ENCODE measurements around the gene SHISA8.
A peak's percentile ranks its signal among the peaks of the same experiment; 100 is the strongest.

SHISA8 gene

DNA sequence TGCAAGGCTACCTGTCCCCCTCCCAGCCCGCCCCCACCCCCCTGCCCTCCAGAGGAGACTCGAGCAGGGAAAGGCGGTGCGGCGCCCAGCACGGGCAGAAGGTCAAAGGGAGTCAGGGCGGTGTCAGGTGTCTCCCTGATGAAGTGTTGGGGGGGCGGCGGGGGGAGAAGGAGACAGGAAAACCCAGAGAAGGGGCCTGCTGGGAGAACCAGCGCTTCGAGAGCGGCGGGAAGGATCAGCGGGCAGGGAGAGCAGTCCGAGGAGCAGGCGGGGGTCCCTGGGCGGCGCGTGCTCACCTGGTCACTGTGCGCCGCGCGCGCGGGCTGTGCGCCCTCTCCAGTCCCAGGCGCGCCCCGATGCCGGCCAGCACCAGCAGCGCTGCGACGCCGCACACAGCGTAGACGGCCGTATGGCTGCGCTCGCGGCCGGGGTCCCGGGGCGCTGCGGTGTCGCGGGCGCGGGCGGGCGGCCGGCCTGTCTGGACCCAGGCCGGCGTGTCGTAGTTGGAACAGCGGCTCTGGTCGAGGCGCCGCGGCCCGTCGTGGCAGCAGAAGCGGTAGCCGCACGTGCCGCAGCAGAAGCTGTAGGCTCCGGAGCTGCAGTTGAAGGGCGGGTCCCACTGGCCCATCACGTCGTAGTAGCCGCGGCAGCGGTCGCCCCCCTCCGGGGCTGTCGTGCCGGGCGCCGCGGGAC lies 886 bp downstream of the SHISA8 start:
- no peak for DNase-seq

DNA sequence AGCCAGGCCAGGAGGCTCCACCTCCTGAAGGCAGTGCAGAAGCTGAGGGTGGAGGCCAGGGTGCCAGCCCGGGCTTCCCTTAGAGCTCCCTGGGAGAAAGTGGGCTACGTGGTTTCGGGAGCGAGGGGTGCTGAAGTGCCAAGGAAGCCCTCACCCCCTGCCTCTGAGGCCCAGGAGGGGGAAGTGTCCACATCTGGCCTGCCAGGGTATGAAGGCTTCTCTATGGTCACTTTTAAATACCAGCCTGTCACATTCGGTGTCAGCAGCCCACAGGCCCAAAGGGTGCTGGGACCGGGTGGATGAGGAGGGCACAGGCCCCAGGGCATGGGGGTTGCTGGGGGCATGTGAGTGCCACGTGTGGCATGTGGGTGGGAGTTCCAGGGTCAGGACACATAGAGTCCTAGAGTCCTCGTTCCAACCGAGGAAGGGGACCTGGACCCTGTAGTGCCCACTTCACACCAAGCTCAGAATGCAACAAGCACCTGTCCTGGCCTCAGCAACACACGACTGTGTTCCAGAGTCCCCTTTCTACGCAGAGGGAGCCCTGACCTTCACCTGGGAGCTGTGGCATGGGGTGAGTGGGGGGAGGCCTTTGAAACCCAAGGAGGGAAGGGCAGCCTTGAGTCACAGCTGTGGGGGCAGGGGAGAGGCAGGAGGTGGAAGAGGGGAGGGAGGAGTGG lies 1.7 kb downstream of the SHISA8 start:
- DNase-seq = no peak

DNA sequence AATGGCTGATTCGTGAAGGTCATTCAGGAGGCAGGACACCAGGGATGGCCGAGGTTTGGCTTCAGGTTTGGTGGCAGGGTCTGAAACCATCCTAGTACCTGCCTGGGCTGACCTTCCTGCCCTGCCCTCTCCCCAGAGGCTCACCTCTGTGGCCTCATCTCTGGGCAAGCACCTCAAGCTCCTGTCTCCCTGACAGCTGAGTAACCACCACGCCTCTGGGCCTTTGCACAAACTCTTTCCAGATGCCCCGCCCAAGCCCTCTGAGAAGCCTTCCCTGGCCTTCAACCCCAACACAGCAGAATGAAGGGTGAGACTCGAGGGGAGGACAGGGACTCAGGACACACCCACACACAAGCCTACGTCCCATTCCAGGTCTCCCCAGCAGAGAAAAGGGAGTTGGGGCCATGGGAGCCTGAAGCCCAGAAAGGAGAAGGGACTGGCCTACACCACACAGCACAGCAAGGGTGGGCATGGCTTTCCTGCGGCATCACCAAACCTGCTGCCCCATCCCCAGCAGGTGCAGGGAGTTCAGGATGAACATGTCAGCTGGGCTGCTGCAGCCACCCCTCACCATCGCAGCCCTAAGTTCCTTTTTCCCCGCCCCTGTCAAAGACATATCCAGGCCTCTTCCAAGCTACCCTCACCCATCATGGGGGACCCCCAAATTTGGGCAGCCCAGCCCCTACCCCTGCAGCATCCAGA lies 2.4 kb downstream of the SHISA8 start:
- DNase-seq = no peak

GRCh38 chr22:41911001-41911611 lies 3.8 kb downstream of the SHISA8 start:
- DNase-seq = peak; percentile 38

GRCh38 chr22:41910050-41911000 lies 4.5 kb downstream of the SHISA8 start:
- DNase-seq = peak; percentile 46

- DNase-seq = no peak
Measured at GRCh38 chr22:41909310-41910049, 5.4 kb downstream of the SHISA8 start.

DNA sequence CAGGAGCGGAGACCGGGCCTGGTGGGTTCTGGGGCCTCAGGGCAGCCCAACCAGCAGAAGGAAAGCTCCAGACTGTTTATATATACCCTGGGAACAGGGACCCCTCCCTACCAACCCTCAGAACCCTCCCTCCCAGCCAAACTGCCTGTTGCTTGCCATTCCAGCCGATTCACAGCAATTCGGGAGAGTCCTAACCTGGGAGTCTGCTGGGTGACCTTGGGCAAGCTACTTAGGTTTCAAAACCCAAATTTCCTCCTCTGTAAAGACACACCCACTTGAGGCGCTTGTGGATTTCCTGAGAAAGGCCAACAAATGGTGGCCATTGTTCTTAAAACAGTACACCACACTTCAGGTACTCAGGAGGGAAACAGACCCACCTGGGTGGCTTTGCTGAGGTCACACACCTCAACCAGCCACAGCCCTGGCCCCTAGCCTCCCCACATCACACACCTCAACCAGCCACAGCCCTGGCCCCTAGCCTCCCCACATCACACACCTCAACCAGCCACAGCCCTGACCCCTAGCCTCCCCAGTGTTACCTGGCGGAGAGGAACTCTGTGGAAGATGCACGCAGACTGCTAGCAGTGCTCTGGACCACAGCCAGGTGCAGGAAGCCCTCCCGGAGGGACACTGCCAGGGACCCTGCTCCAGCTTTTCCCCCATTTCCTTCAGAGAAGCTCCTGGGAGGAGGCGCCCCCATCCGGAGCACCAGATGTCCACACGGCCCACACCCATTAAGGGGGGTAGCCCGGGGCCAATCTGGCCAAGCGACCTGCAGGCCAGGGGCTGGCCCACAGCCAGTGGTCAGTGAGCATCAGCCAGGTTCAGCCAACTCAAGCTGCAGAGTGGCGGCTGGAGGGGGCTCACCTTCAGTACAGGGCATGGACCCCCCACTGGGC lies 6.2 kb downstream of the SHISA8 start:
- no peak for DNase-seq

DNA sequence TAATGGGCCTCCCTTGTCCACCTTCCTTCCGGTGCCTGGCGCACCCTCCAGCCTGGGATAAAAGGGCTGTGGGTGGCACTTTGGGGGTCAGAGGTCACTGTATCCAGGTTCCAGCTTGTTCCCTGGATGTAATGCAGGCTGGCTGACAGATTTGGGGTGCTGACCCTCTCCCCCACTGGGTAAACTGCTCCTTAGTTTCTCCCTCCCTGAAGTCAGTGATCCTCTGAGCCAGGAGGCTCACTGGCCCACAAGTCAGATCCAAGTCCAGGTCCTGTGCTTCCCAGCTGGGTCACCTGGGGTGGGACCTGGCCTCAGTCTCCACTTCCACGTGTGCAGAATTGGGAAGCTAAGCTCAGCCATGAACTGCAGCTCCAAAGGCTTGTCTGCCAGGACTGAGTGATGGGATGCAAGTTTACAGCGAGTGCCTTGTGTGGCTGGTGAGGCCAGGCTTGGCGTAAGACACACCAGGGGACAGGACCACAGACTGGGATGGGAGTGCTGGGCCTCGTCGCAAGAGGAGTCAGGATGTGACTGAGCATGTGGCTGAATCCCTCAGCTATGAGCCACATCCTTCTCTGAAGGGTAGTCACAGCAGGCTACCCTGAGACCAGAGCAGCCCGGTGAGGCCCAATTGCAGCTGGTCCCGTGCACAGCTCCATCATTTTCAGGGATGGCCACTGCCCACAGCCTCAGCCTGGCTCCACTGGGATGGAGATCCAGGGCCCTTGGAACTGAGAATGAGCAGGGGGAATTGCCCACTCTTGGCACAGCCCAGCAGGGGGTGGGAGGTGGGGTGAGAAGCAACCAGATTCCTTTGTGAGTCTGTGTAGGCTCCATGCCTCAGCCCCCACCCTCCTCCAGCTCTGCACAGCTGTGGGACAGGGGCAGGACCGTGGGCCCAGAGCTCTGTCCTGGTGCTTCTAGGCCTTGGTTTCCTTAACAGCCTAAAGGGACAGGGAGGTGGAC lies 7.2 kb downstream of the SHISA8 start:
- DNase-seq = no peak

- no peak for DNase-seq
Measured at GRCh38 chr22:41906822-41907221, 8.1 kb downstream of the SHISA8 start.

GRCh38 chr22:41905411-41906202 lies 9.3 kb downstream of the SHISA8 start:
- DNase-seq = no peak

DNA sequence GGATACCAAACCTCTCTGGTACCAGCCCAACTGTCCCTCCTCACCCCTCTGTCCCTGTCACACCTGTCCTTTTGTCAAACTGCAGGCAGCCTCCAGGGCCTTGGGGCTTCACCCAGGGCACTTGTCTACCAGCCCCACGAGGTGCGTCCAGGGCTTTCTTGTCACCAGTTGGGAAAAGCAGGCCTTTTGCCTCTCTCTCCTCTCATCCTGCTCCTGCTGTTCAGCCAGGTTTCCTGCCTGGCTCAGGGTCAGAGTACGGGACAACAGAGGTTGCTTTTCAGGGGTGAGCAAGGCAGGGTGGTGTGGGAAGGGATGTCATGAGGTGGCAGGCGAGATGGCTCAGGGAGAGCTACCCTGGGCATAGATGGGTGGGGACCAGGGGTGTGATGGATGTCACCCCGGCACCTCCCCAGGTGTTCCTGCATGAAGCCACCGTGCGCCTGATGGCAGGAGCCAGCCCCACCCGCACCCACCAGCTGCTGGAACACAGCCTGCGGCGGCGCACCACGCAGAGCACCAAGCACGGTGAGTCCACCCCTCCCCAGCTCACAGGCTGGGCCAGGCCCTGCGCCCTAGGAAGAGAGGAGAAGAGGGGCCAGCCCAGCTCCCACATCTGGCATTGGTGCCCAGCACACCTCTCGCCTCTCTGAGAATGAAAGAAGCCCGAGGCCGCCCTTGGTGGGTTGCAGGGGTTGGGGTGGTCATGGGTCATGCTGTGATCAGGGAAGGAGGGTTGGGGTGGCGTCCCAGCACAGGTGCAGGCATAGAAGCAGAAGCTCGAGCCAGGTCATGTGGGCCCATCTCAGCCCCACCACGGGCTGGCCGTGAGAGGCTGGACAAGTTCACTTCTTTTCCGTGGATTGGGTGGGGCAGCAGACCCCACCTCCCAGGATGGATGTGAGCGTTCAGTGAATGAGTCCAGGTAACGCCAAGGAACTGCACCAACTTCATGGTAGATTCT lies 10.1 kb downstream of the SHISA8 start:
- DNase-seq = no peak

- DNase-seq = no peak
Measured at GRCh38 chr22:41902932-41903421, 11.9 kb downstream of the SHISA8 start.

- DNase-seq = no peak
Measured at GRCh38 chr22:41902016-41902415, 12.9 kb downstream of the SHISA8 start.

DNA sequence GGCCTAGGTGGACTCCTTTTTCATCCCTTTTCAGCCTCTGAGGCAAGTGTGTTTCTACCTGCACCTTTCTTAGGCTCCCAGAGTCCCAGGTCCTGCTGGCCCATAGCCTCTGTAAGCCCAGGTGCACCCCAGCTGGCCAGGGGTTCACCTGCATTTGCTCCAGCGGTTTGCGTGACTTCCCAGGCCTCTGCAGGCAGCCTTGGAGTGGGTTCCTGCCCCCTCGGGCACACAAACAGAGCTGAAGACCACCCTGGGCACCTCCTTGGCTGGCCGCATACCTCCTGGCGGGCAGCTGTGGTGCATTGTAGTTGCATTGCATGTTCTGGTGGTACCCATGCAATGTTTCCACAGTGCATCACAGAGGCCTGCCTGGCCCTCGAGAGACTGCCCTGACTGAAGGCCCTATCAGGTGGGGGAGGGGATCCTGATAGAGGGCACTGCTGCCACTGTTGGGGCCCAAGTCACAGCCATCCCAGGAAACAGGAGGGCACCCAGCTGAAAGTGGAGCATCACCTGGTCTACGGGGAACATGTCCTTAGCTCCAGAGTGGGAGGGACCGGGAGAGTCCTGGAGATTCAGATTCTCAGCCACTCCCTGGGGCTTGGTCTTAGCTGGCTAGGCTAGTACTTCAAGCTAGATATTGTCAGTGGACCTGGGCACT lies 14.1 kb downstream of the SHISA8 start:
- no peak for DNase-seq

- DNase-seq = no peak
Measured at GRCh38 chr22:41899992-41900651, 14.8 kb downstream of the SHISA8 start.

DNA sequence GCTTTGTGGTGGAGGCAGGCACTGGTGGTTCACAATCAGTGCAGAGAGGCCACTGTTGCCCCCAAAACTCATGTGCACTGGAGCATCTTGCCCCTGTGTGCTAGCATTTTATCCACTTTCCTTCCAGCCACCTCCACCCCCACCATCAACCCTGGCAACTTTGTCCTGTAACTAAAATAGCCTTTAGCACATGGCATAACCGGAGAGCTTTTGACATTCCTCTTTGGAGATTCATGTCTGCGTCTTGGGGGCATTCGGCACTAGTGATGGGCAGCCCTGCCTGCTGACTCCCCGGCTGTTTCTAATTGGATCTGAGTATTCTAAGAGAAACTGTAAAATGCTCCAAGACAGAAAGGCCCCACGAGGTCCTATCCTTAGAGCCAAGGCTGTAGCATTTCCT lies 15.8 kb downstream of the SHISA8 start:
- no peak for DNase-seq

All from stimulated activated CD4-positive, alpha-beta T cell treated with anti-CD3 and anti-CD28 coated beads, Interleukin-4, amount 100 ng/mL, for 1 hour (primary cell).